Erythroblast (primary cell): ENCODE results near the gene HLA-DQB1.

Experiments
- GATA1 ChIP-seq: IDR thresholded peaks from 2 replicates; pipeline ENCODE4 v1.6.1; 2011; ENCODE audit warnings: low read depth, mild to moderate bottlenecking, control low read depth, low read length, moderate library complexity
- POLR2A ChIP-seq: IDR thresholded peaks from 2 replicates; pipeline ENCODE4 v1.6.1; 2011; ENCODE audit warnings: mild to moderate bottlenecking, low read length

DNA sequence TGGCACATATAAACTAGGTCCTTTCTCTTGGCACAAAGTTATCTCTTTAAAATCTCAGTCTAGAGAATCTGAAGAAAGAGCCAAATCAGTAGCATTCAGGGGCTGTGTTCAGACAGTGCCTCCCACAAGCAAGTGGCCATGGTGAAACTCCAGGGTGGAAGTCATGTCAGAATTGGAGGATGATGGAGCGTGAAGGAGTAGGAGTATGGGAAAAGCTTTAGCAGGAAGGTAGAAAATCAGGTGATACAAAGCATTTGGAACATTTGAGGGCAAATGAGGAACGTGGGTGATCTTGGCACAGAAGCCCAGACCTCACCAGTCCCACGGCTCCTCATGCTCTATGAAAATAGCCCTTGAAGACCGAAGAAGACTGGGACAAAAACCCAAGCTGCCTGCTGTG, 2.8 kb upstream of the HLA-DQB1 start:
- TF ChIP-seq POLR2A, result no peak
- no peak for TF ChIP-seq GATA1
